Superior temporal gyrus (tissue), 1 donor: ENCODE measurements around the gene DIP2A.
"Not testable (repeated sequence)": the region's sequence is repeated elsewhere in the genome, so short reads cannot be mapped to it uniquely, and the experiment has no call there.

ENCODE experiments used
- DNase-seq: peaks from one replicate; pipeline ENCODE4 v3.0.0-alpha.2; 2016; ENCODE audit errors: extremely low spot score

Gene DIP2A

GRCh38 chr21:46424621-46425020 lies 34.1 kb upstream of the DIP2A start:
- DNase-seq: no peak

- DNase-seq: no peak
These were observed 33.6 kb upstream of the DIP2A start for GRCh38 chr21:46425041-46425440.

- no peak for DNase-seq
These were observed 33.1 kb upstream of the DIP2A start for GRCh38 chr21:46425571-46425970.

GRCh38 chr21:46426313-46427046 lies 32.2 kb upstream of the DIP2A start:
- no peak for DNase-seq

- no peak for DNase-seq
These were observed 31.2 kb upstream of the DIP2A start for GRCh38 chr21:46427516-46427915.

- no peak for DNase-seq
These were observed 30.4 kb upstream of the DIP2A start for GRCh38 chr21:46428286-46428685.

- DNase-seq: no peak
These were observed 29.5 kb upstream of the DIP2A start for GRCh38 chr21:46428987-46429710.

GRCh38 chr21:46429754-46430681 lies 28.7 kb upstream of the DIP2A start:
- DNase-seq: no peak

GRCh38 chr21:46431448-46431847 lies 27.2 kb upstream of the DIP2A start:
- no peak for DNase-seq

- DNase-seq: no peak
These were observed 26.7 kb upstream of the DIP2A start for GRCh38 chr21:46431884-46432488.

- not testable (repeated sequence) for DNase-seq
These were observed 25.6 kb upstream of the DIP2A start for GRCh38 chr21:46433116-46433515.

- DNase-seq: no peak
These were observed 24.3 kb upstream of the DIP2A start for GRCh38 chr21:46434322-46434958.

GRCh38 chr21:46435786-46436227 lies 22.9 kb upstream of the DIP2A start:
- no peak for DNase-seq

GRCh38 chr21:46436621-46437020 lies 22.1 kb upstream of the DIP2A start:
- DNase-seq: no peak

- DNase-seq: no peak
These were observed 21.6 kb upstream of the DIP2A start for GRCh38 chr21:46437096-46437498.

GRCh38 chr21:46437511-46437910 lies 21.2 kb upstream of the DIP2A start:
- DNase-seq: no peak

GRCh38 chr21:46438241-46438640 lies 20.4 kb upstream of the DIP2A start:
- DNase-seq: no peak

- no peak for DNase-seq
These were observed 18.8 kb upstream of the DIP2A start for GRCh38 chr21:46439906-46440305.

GRCh38 chr21:46441331-46441730 lies 17.4 kb upstream of the DIP2A start:
- DNase-seq: no peak

GRCh38 chr21:46441961-46442498 lies 16.7 kb upstream of the DIP2A start:
- DNase-seq: no peak

- no peak for DNase-seq
These were observed 15.8 kb upstream of the DIP2A start for GRCh38 chr21:46442938-46443337.
